IMR-90 (cell line): ENCODE results near the gene NKX1-1. TPM values are rescaled to one million over a fixed set of nuclear protein-coding genes. Genes with fewer than 3 reads are reported as not detected.
"Not testable (repeated sequence)": the region's sequence is repeated elsewhere in the genome, so short reads cannot be mapped to it uniquely, and the experiment has no call there.

Source experiments
- ATAC-seq: fragments of 200-7000 bp; cut with Tn5 transposase; 2 replicates; pipeline ENCODE4 v1.9.1; 2020; ENCODE audit warnings: low read depth, mild to moderate bottlenecking, moderate library complexity
- BruUV-seq: library from RNA; stranded (reverse); fragments of 400-500 nt; replicated peaks from 2 replicates; lab custom pipeline; 2021; lab: Mats Ljungman, UMichigan
- CTCF ChIA-PET: fragments of 300-600 bp; formaldehyde crosslinking; extraction: SDS; loops from one replicate; lab custom pipeline; 2021; ENCODE audit warnings: antibody characterized with exemption; lab: Yijun Ruan, JAX
- POLR2A ChIA-PET: fragments of 300-600 bp; sonication (Branson Sonifier 250); formaldehyde crosslinking; loops from one replicate; lab custom pipeline; 2022; ENCODE audit warnings: antibody characterized with exemption; ENCODE audit not compliant: unreplicated experiment; lab: Charles Lee
- DNase-seq: peaks from one replicate; pipeline ENCODE4 v3.0.0; 2013
- H2AFZ ChIP-seq: replicated peaks from 2 replicates; pipeline ENCODE3; 2013; ENCODE audit warnings: low read length, mild to moderate bottlenecking; ENCODE audit not compliant: poor library complexity
- H2AK5ac ChIP-seq: 2 replicates; pipeline ENCODE4 v1.6.1; 2013; ENCODE audit warnings: low read depth, low read length, inconsistent platforms
- H2AK9ac ChIP-seq: replicated peaks from 2 replicates; pipeline ENCODE3; 2013; ENCODE audit warnings: mild to moderate bottlenecking, low read depth, low read length, moderate library complexity; ENCODE audit not compliant: poor library complexity
- H2BK120ac ChIP-seq: 2 replicates; pipeline ENCODE4 v1.6.1; 2013; ENCODE audit warnings: low read depth, low read length, inconsistent platforms
- H2BK15ac ChIP-seq: 3 replicates; pipeline ENCODE4 v1.6.1; 2013; ENCODE audit warnings: low read depth, low read length, inconsistent platforms
- H2BK20ac ChIP-seq: 2 replicates; pipeline ENCODE4 v1.6.1; 2013; ENCODE audit warnings: low read depth, mild to moderate bottlenecking, inconsistent platforms, low read length, moderate library complexity
- H2BK5ac ChIP-seq: 2 replicates; pipeline ENCODE4 v1.6.1; 2013; ENCODE audit warnings: mild to moderate bottlenecking, low read depth, low read length, inconsistent platforms; ENCODE audit not compliant: poor library complexity, severe bottlenecking
- H3K14ac ChIP-seq: replicated peaks from 2 replicates; pipeline ENCODE4 v1.6.1; 2013; ENCODE audit warnings: low read depth, low read length, inconsistent platforms
- H3K18ac ChIP-seq: 2 replicates; pipeline ENCODE4 v1.6.1; 2013; ENCODE audit warnings: low read depth, low read length, control low read depth
- H3K23ac ChIP-seq: 2 replicates; pipeline ENCODE4 v1.6.1; 2013; ENCODE audit warnings: low read depth, low read length, inconsistent platforms
- H3K27ac ChIP-seq: 2 replicates; pipeline ENCODE4 v1.5.1; 2013; ENCODE audit warnings: mild to moderate bottlenecking, control low read depth, low read length; ENCODE audit not compliant: insufficient read depth
- H3K27me3 ChIP-seq: 2 replicates; pipeline ENCODE4 v1.6.1; 2013; ENCODE audit warnings: low read length; ENCODE audit not compliant: control insufficient read depth, insufficient read depth
- H3K36me3 ChIP-seq: 2 replicates; pipeline ENCODE4 v1.6.1; 2013; ENCODE audit warnings: low read length, mixed read lengths; ENCODE audit not compliant: control insufficient read depth, insufficient read depth
- H3K4ac ChIP-seq: 2 replicates; pipeline ENCODE4 v1.6.1; 2013; ENCODE audit warnings: low read depth, low read length, inconsistent platforms
- H3K4me1 ChIP-seq: 2 replicates; pipeline ENCODE4 v1.6.1; 2013; ENCODE audit warnings: low read length, mixed read lengths; ENCODE audit not compliant: control insufficient read depth, insufficient read depth
- H3K4me2 ChIP-seq: 2 replicates; pipeline ENCODE4 v1.6.1; 2013; ENCODE audit warnings: low read depth, mild to moderate bottlenecking, control low read depth, low read length, moderate library complexity
- H3K4me3 ChIP-seq: 2 replicates; pipeline ENCODE4 v1.5.1; 2013; ENCODE audit warnings: low read depth, mild to moderate bottlenecking, control low read depth, low read length, moderate library complexity; ENCODE audit not compliant: insufficient read depth
- H3K56ac ChIP-seq: 2 replicates; pipeline ENCODE4 v1.6.1; 2013; ENCODE audit warnings: low read length, inconsistent platforms; ENCODE audit not compliant: insufficient read depth; ENCODE audit errors: extremely low read depth
- H3K79me1 ChIP-seq, 2 experiments: 2 replicates each; pipeline ENCODE4 v1.6.1; 2013; ENCODE audit warnings: low read length in 2 of 2, inconsistent platforms in 1 of 2, low read depth in 1 of 2
- H3K9ac ChIP-seq: 2 replicates; pipeline ENCODE4 v1.6.1; 2013; ENCODE audit warnings: low read depth, low read length, control low read depth
- H3K9me1 ChIP-seq: 2 replicates; pipeline ENCODE4 v1.6.1; 2013; ENCODE audit warnings: low read length, inconsistent platforms; ENCODE audit not compliant: insufficient read depth
- H3K9me3 ChIP-seq: 2 replicates; pipeline ENCODE4 v1.6.1; 2013; ENCODE audit warnings: low read length; ENCODE audit not compliant: control insufficient read depth, insufficient read depth
- H4K20me1 ChIP-seq: 2 replicates; pipeline ENCODE4 v1.6.1; 2013; ENCODE audit warnings: low read length, inconsistent platforms; ENCODE audit not compliant: insufficient read depth
- H4K5ac ChIP-seq: 2 replicates; pipeline ENCODE4 v1.6.1; 2013; ENCODE audit warnings: mild to moderate bottlenecking, low read depth, low read length, control low read depth
- H4K8ac ChIP-seq, 2 experiments: 2 replicates each; pipeline ENCODE4 v1.6.1; 2013; ENCODE audit warnings: low read depth in 2 of 2, low read length in 2 of 2, control low read depth in 1 of 2, inconsistent platforms in 1 of 2
- H4K91ac ChIP-seq: 2 replicates; pipeline ENCODE4 v1.6.1; 2013; ENCODE audit warnings: low read depth, low read length, inconsistent platforms; ENCODE audit not compliant: insufficient read depth
- CHD1 ChIP-seq: IDR thresholded peaks from 2 replicates; pipeline ENCODE4 v1.6.1; 2012; ENCODE audit warnings: low read depth, low read length, improper control_type of control experiment
- WGBS, 2 experiments: methylation state at CpG; one replicate each; pipeline versions ENCODE4 v1.1.5 to v1.1.7; 2013; ENCODE audit warnings: missing lambda C conversion rate in 2 of 2; ENCODE audit not compliant: insufficient read length in 1 of 2; ENCODE audit errors: extremely low coverage in 2 of 2; 5-methylcytosine and 5-hydroxymethylcytosine counted together
- dilution Hi-C: fragments of 300-500 bp; cut with HindIII; formaldehyde crosslinking; loops from one replicate; pipeline ENCODE4 v1.14.3; 2018; ENCODE audit warnings: low sequenced_read_pairs; ENCODE audit not compliant: unreplicated experiment
- in situ Hi-C: fragments of 300-500 bp; cut with MboI; formaldehyde crosslinking; loops from 3 replicates; pipeline ENCODE4 v1.14.3; 2019; ENCODE audit warnings: low sequenced_read_pairs, inconsistent platforms, mixed read lengths
- intact Hi-C: fragments of 100-400 bp; cut with micrococcal nuclease; formaldehyde crosslinking; loops from 2 replicates; pipeline ENCODE4 v1.10.0; 2022
- polyA plus RNA-seq, 3 experiments: library from polyadenylated mRNA; depleted of rRNA; stranded (reverse); fragments of >200 nt; gene quantifications; 2 replicates each; pipeline ENCODE4 v1.2.3, GENCODE V29; 2012; ENCODE audit warnings: low replicate concordance in 1 of 3
- total RNA-seq: library from RNA; depleted of rRNA; stranded (reverse); fragments of >200 nt; gene quantifications from 2 replicates; pipeline ENCODE4 v1.2.3, GENCODE V29; 2012

Gene NKX1-1
- total and polyA plus RNA-seq, 2 of the 4 experiments (the other 2 are of a cell fraction): not detected

- TF ChIP-seq CHD1: no peak
Observed at GRCh38 chr4:1395941-1396805, 10.1 kb downstream of the NKX1-1 start (continued).

- H3K9ac ChIP-seq, dilution Hi-C loops: not testable (repeated sequence)
Observed at GRCh38 chr4:1395389-1395820, 10.8 kb downstream of the NKX1-1 start.

GRCh38 chr4:1394554-1395388 is 11.5 kb downstream of the NKX1-1 start:
- H4K5ac ChIP-seq, H4K8ac ChIP-seq, H3K79me1 ChIP-seq, ATAC-seq, H3K4me2 ChIP-seq, H4K20me1 ChIP-seq, H2BK15ac ChIP-seq, H4K91ac ChIP-seq, H3K9me1 ChIP-seq, intact Hi-C loops, H2AK5ac ChIP-seq, POLR2A ChIA-PET, H3K14ac ChIP-seq, H3K4me3 ChIP-seq, H3K9ac ChIP-seq, H2AFZ ChIP-seq, BruUV-seq, H3K18ac ChIP-seq, DNase-seq, H3K4me1 ChIP-seq, in situ Hi-C loops, CTCF ChIA-PET, H3K27ac ChIP-seq, H3K4ac ChIP-seq, H2AK9ac ChIP-seq, H3K27me3 ChIP-seq, H2BK120ac ChIP-seq, H3K56ac ChIP-seq, H2BK20ac ChIP-seq, H3K23ac ChIP-seq, dilution Hi-C loops, H2BK5ac ChIP-seq: not testable (repeated sequence)
- Histone ChIP-seq H3K36me3 (peaks cover 14% of the 10 kb centered on the region), H3K9me3 (peaks cover 29% of the 10 kb centered on the region)
- 92% methylated on average over 40 of the region's 63 CpGs; no CpG with 5 or more reads in 1 of the 2 experiments for WGBS, 2 experiments

More at GRCh38 chr4:1395389-1395820, 10.8 kb downstream of the NKX1-1 start:
- H3K4me3 ChIP-seq, H3K9me1 ChIP-seq, POLR2A ChIA-PET, H2AK9ac ChIP-seq, H4K5ac ChIP-seq, H3K4ac ChIP-seq, H3K27me3 ChIP-seq, H2AK5ac ChIP-seq, ATAC-seq, H2BK20ac ChIP-seq, in situ Hi-C loops, H4K20me1 ChIP-seq, H3K4me2 ChIP-seq, BruUV-seq, H2BK5ac ChIP-seq, CTCF ChIA-PET, H2AFZ ChIP-seq, H4K8ac ChIP-seq, H3K4me1 ChIP-seq, H2BK15ac ChIP-seq, H3K79me1 ChIP-seq, H3K27ac ChIP-seq, H3K14ac ChIP-seq, H3K18ac ChIP-seq, H3K23ac ChIP-seq, DNase-seq, H2BK120ac ChIP-seq, H3K56ac ChIP-seq, intact Hi-C loops, H4K91ac ChIP-seq: not testable (repeated sequence)
- Histone ChIP-seq H3K9me3 (peaks cover 29% of the 10 kb centered on the region), H3K36me3 (peaks cover 14% of the 10 kb centered on the region)
- 98% methylated on average over 21 of the region's 26 CpGs; no CpG with 5 or more reads in 1 of the 2 experiments for WGBS, 2 experiments
